Measurements from ENCODE around the gene GUCA2A. TPM values are rescaled to one million over a fixed set of nuclear protein-coding genes. Genes with fewer than 3 reads are reported as not detected.
A peak's percentile ranks its signal among the peaks of the same experiment; 100 is the strongest.

The GUCA2A gene
- total and polyA plus RNA-seq, 2 experiments from 2014 or later, result 8.7 to 13.5 TPM

- Histone ChIP-seq H3K27ac (no peak overlapping the region), H3K9me3 (ENCODE audit: low read depth) (no peaks in the 10 kb centered on the region), H2AFZ (no peak overlapping the region), H3K4me3 (no peak overlapping the region), H3K79me2 (no peaks in the 10 kb centered on the region), H3K9me2 (replicated peaks; ENCODE audit: insufficient read depth) (no peaks in the 10 kb centered on the region), H4K20me1 (ENCODE audit: insufficient read depth, poor library complexity, severe bottlenecking) (no peaks in the 10 kb centered on the region), H3K4me1 (ENCODE audit: insufficient read depth) (peaks cover 18% of the 10 kb centered on the region), H3K27me3 (no peaks in the 10 kb centered on the region), H3K36me3 (replicated peaks; ENCODE audit: insufficient read depth, low read depth) (no peaks in the 10 kb centered on the region), H3K4me2 (no peak overlapping the region)
- TF ChIP-seq CTCF (IDR thresholded peaks at IDR 0.05; ENCODE audit: poor library complexity) (no peak), EZH2 (IDR thresholded peaks at IDR 0.05; ENCODE audit: borderline replicate concordance) (no peak), EZH2phosphoT487 (IDR thresholded peaks at IDR 0.05; ENCODE audit: low read depth, severe bottlenecking, unreplicated experiment) (no peak)
- WGBS (ENCODE audit: low lambda C conversion rate, missing lambda C conversion rate), result 65% methylated on average over 4 of the region's 4 CpGs
- no peak for DNase-seq (ENCODE audit: low spot score)
Observed at GRCh38 chr1:42179900-42180329, 15.4 kb upstream of the GUCA2A start.

GRCh38 chr1:42179275-42179674 is 14.7 kb upstream of the GUCA2A start:
- Histone ChIP-seq H4K20me1 (ENCODE audit: insufficient read depth, poor library complexity, severe bottlenecking) (no peaks in the 10 kb centered on the region), H3K27me3 (no peaks in the 10 kb centered on the region), H3K4me1 (ENCODE audit: insufficient read depth) (peaks cover 19% of the 10 kb centered on the region), H3K27ac (no peak overlapping the region), H3K9me3 (ENCODE audit: low read depth) (no peaks in the 10 kb centered on the region), H3K79me2 (no peaks in the 10 kb centered on the region), H2AFZ (no peak overlapping the region), H3K36me3 (replicated peaks; ENCODE audit: insufficient read depth, low read depth) (no peaks in the 10 kb centered on the region), H3K9me2 (replicated peaks; ENCODE audit: insufficient read depth) (no peaks in the 10 kb centered on the region), H3K4me2 (no peak overlapping the region), H3K4me3 (no peak overlapping the region)
- TF ChIP-seq EZH2 (IDR thresholded peaks at IDR 0.05; ENCODE audit: borderline replicate concordance), result no peak
- no peak for TF ChIP-seq EZH2phosphoT487 (IDR thresholded peaks at IDR 0.05; ENCODE audit: low read depth, severe bottlenecking, unreplicated experiment)
- no peak for TF ChIP-seq CTCF (IDR thresholded peaks at IDR 0.05; ENCODE audit: poor library complexity)
- no peak for DNase-seq (ENCODE audit: low spot score)
- WGBS (ENCODE audit: low lambda C conversion rate, missing lambda C conversion rate), result 29% methylated on average over 2 of the region's 2 CpGs

GRCh38 chr1:42178249-42178648 is 13.7 kb upstream of the GUCA2A start:
- peak overlapping the region; percentile 39 for H3K27ac ChIP-seq

More at GRCh38 chr1:42178249-42178648, 13.7 kb upstream of the GUCA2A start:
- Histone ChIP-seq H3K4me1 (ENCODE audit: insufficient read depth) (peaks cover 26% of the 10 kb centered on the region), H3K36me3 (replicated peaks; ENCODE audit: insufficient read depth, low read depth) (no peaks in the 10 kb centered on the region), H3K4me3 (no peak overlapping the region), H3K9me3 (ENCODE audit: low read depth) (no peaks in the 10 kb centered on the region), H2AFZ (no peak overlapping the region), H3K4me2 (peak overlapping the region; percentile 30), H3K79me2 (no peaks in the 10 kb centered on the region), H4K20me1 (ENCODE audit: insufficient read depth, poor library complexity, severe bottlenecking) (no peaks in the 10 kb centered on the region), H3K27me3 (no peaks in the 10 kb centered on the region), H3K9me2 (replicated peaks; ENCODE audit: insufficient read depth) (no peaks in the 10 kb centered on the region)
- TF ChIP-seq EZH2 (IDR thresholded peaks at IDR 0.05; ENCODE audit: borderline replicate concordance) (no peak), EZH2phosphoT487 (IDR thresholded peaks at IDR 0.05; ENCODE audit: low read depth, severe bottlenecking, unreplicated experiment) (no peak), CTCF (IDR thresholded peaks at IDR 0.05; ENCODE audit: poor library complexity) (no peak)
- 32% methylated on average over 3 of the region's 3 CpGs for WGBS (ENCODE audit: low lambda C conversion rate, missing lambda C conversion rate)
- DNase-seq (ENCODE audit: low spot score), result peak; percentile 43
